ENCODE results near the gene PDIA3. TPM values are rescaled to one million over a fixed set of nuclear protein-coding genes. Genes with fewer than 3 reads are reported as not detected.
"Not testable (repeated sequence)": the region's sequence is repeated elsewhere in the genome, so short reads cannot be mapped to it uniquely, and the experiment has no call there.

PDIA3 gene
- 38.2 TPM for total RNA-seq

GRCh38 chr15:43746245-43746902 lies at the start of gene PDIA3:
Gene PDIA3 (plus strand): TSS chr15:43746438. CDS start chr15:43746540, 102 bp downstream.
- DNase-seq (ENCODE audit: low read depth in 2 of 3, low spot score in 2 of 3), result peak; percentile 68 to 90 (median 89)

- DNase-seq (ENCODE audit: low read depth in 2 of 3, low spot score in 2 of 3), result no peak
These were observed 44.1 kb upstream of the PDIA3 start for GRCh38 chr15:43702174-43702573.

GRCh38 chr15:43702701-43703424 lies 43.4 kb upstream of the PDIA3 start:
- no peak for DNase-seq (ENCODE audit: low read depth in 2 of 3, low spot score in 2 of 3)

GRCh38 chr15:43710431-43711131 lies 35.7 kb upstream of the PDIA3 start:
- not testable (repeated sequence) for DNase-seq (ENCODE audit: low read depth in 2 of 3, low spot score in 2 of 3)

DNA sequence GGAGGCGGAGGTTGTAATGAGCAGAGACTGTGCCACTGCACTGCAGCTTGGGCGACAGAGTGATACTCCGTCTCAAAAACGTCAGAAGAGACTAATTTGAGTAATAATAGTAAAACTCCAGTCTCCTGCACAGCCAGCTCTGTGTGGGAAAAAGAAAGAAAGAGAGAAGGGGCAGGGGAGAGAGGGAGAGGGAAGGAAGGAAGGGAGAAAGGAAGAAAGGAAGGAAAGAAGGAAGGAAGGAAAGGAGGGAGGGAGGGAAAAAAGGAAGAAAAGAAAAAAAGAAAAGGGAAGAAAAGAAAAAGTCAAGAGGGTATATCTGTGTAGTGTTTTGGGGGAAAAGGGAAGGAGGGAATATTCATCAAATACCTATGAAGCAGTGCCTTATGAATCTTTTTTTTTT lies 23.1 kb upstream of the PDIA3 start:
- no peak for DNase-seq (ENCODE audit: low read depth in 2 of 3, low spot score in 2 of 3)

DNA sequence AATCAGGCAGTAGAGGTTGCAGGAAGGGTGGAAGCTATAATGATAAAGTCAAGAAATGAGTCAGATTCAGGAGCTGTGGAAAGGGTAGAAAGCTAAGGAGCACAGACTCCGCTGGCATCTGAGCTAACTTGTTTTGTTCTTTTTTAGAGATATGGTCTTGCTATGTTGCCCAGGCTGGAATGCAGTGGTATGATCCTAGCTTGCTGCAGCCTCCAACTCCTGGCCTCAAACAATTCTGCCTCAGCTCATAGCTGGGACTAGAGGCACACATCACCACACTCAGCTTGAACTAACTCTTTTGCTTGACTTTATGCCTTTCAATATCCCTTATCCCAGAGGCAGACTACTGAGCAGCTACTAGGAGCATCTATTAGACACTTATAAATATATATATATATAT lies 19.9 kb upstream of the PDIA3 start:
- DNase-seq (ENCODE audit: low read depth in 2 of 3, low spot score in 2 of 3), result not testable (repeated sequence)

GRCh38 chr15:43728053-43728725 lies 18.0 kb upstream of the PDIA3 start:
- not testable (repeated sequence) for DNase-seq (ENCODE audit: low read depth in 2 of 3, low spot score in 2 of 3)

DNA sequence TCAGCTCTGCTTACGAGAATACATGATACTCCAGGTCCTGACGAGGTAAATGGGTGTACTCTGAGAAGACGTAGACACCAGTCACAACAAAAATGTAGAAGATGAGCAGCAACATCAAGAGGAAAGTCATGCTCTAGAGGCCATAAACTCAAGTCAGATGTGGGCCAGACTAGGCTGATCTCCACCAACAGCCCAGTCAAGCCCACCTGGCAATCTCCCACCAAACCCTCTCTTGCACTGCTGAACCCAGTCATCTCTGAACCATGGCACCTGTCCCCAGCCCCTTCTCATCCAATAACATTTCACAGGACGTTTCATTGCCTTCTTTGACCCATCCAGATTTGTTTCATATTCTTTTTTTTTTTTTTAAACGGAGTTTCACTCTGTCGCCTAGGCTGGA lies 10.8 kb upstream of the PDIA3 start:
- DNase-seq (ENCODE audit: low read depth in 2 of 3, low spot score in 2 of 3), result no peak

GRCh38 chr15:43746903-43747309 lies 668 bp downstream of the PDIA3 start:
- DNase-seq (ENCODE audit: low read depth in 2 of 3, low spot score in 2 of 3), result peak in 2 of 3 donors; percentile 53 to 58

GRCh38 chr15:43748376-43748775 lies 2.1 kb downstream of the PDIA3 start:
- peak in 1 of 3 donors; percentile 42 for DNase-seq (ENCODE audit: low read depth in 2 of 3, low spot score in 2 of 3)

DNA sequence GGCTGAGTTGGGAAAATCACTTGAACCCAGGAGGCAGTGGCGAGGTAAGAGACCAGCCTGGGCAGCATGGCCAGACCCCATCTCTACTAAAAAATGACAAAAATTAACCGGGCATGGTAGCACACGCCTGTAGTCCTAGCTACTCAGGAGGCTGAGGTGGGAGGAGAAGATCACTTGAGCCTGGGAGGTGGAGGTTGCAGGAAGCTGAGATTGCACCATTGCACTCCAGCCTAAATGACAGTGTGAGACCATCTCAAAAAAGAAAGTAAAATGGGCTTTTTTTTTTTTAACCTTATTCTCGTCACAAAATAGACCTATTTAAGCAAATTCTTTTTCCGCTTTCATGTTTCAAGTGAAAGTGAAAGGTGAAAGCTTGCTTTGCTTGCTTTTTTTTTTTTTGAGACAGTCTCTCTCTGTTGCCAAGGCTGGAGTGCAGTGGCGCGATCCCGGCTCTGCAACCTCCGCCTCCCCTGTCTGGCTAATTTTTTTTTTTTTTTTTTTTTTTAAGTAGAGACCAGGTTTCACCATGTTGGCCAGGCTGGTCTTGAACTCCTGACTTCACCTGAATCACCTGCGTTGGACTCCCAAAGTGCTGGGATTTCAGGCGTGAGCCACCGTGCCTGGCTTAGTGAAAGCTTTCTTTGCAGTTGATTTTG lies 3.6 kb downstream of the PDIA3 start:
- DNase-seq (ENCODE audit: low read depth in 2 of 3, low spot score in 2 of 3), result peak; percentile 16 to 72 (median 26)

DNA sequence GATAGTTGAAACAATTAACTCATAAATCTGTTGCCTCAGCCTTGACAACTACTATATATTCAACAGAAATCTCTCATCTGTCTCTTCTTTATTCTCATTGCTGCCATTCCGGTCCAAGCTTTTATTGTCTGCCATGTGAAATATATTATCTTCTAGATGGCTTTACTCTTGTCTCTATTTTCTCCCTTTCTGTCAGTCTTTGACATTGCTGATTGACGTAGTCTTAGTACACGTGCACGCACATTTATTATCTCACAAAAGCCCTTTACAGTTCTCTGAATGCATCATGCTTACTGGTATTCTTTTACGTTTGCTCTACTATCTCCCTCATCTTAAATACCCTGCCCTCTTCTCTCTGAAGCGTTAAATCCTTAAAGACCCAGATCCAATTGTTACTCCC lies 5.6 kb downstream of the PDIA3 start:
- DNase-seq (ENCODE audit: low read depth in 2 of 3, low spot score in 2 of 3), result no peak

- DNase-seq (ENCODE audit: low read depth in 2 of 3, low spot score in 2 of 3), result no peak
These were observed 16.6 kb downstream of the PDIA3 start for GRCh38 chr15:43762824-43763223.

DNA sequence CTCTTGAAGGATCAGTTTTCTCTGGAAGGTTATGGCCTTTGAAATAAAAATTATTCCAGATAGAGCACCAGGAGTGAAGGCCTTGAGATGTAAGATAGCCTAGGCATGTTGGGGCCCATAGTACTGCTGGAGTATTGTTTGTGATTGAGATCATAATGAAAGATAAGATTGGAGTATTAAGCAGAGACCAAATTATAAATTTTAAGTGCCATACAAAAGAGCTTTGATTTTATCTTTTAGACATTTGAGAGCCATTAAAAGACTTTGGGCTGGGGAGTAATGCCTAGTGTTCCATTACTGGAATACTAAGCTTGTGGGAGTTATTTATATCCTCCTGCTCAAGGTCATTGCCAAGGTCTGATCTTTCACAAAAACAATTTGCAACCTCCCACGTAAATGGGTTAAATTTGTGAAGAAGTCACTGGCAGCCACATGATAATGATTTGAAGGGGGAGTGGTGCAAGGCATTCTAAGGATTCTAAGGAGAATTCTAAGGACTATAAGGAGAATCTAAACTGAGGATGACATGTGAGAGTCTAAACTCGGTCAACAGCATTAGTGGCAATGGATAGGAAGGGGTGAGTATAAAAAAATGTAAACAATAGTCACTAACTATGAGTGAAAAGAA lies 17.7 kb downstream of the PDIA3 start:
- no peak for DNase-seq (ENCODE audit: low read depth in 2 of 3, low spot score in 2 of 3)

DNA sequence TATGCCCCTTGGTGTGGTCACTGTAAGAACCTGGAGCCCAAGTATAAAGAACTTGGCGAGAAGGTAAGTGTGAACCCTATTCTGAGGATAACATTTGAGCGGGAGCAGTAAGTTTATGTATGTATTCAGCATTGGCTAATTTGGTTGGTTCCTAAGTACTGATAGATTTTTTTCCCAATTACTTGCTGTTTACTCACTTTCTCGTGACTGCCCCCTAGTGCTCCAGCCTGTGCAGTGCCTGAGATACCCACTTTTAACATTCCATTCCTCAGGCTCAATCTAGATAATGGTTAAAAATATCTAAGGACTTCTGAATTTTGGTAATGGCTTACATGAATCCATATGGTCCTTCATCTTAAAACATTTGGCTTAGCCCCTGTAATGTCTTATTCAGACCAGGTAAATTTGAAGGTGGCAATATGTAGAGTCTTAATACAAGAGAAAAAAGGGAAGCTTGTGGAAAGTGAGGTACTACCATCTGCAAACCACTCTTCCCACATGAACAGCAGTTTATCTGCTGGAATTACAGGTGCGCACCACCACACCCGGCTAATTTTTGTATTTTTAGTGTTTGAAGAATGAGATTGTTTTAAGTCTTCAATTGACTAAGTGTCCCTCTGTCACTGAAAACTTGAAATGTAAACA lies 23.5 kb downstream of the PDIA3 start:
- peak in 2 of 3 donors; percentile 51 to 70 for DNase-seq (ENCODE audit: low read depth in 2 of 3, low spot score in 2 of 3)

DNA sequence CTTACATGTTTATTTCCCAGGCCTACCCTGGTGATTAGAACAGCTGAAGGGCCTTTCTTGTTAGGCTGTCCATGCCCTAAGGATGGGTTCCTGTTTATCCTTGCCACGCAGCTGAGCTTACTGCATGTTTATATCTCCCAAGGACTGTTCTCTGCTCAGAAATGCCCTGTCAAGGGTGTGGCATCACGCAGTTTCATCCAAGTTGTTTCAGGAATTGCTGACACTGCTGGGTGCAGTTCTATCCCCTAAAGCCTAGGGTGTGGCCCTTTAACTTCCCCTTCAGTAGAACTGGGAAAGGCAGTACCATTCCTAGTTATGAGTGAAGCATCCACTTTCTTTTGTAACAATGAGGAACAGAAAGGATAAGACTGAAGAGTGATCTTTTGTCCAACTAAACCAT lies 25.6 kb downstream of the PDIA3 start:
- DNase-seq (ENCODE audit: low read depth in 2 of 3, low spot score in 2 of 3), result no peak

- no peak for DNase-seq (ENCODE audit: low read depth in 2 of 3, low spot score in 2 of 3)
These were observed 26.4 kb downstream of the PDIA3 start for GRCh38 chr15:43772624-43773023.

GRCh38 chr15:43774062-43774461 lies 27.8 kb downstream of the PDIA3 start:
- DNase-seq (ENCODE audit: low read depth in 2 of 3, low spot score in 2 of 3), result no peak

GRCh38 chr15:43775411-43775965 lies 29.2 kb downstream of the PDIA3 start:
- DNase-seq (ENCODE audit: low read depth in 2 of 3, low spot score in 2 of 3), result no peak
